GM19455 (cell line): ENCODE data around the gene NUP210L.

Experiments
- ATAC-seq: cut with Tn5 transposase; IDR thresholded peaks from one replicate; pipeline ENCODE4 v1.9.1; 2021; ENCODE audit not compliant: unreplicated experiment

The NUP210L gene

GRCh38 chr1:153945795-153946621 is 208.9 kb downstream of the NUP210L start:
- ATAC-seq, result peak; percentile 67

GRCh38 chr1:153945131-153945794 is 209.6 kb downstream of the NUP210L start:
- ATAC-seq, result no peak

GRCh38 chr1:153944827-153945117 is 210.1 kb downstream of the NUP210L start:
- ATAC-seq, result no peak

GRCh38 chr1:153944005-153944826 is 210.7 kb downstream of the NUP210L start:
- no peak for ATAC-seq

- ATAC-seq, result no peak
Measured at GRCh38 chr1:153942766-153943549, 211.9 kb downstream of the NUP210L start.
